Stimulated activated CD4-positive, alpha-beta T cell treated with anti-CD3 and anti-CD28 coated beads, Interleukin-12 subunit alpha, Interleukin-12 subunit beta, amount 100 ng/mL, for 48 hours (primary cell): ENCODE measurements around the gene P2RX4.
"Not testable (repeated sequence)": the region's sequence is repeated elsewhere in the genome, so short reads cannot be mapped to it uniquely, and the experiment has no call there.

Experiments used
- DNase-seq, 3 donors: peaks; one replicate each; pipeline ENCODE4 v3.0.0-alpha.2; 2020; ENCODE audit warnings: low read depth in 2 of 3, low spot score in 1 of 3

Gene P2RX4, protein sequence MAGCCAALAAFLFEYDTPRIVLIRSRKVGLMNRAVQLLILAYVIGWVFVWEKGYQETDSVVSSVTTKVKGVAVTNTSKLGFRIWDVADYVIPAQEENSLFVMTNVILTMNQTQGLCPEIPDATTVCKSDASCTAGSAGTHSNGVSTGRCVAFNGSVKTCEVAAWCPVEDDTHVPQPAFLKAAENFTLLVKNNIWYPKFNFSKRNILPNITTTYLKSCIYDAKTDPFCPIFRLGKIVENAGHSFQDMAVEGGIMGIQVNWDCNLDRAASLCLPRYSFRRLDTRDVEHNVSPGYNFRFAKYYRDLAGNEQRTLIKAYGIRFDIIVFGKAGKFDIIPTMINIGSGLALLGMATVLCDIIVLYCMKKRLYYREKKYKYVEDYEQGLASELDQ

DNA sequence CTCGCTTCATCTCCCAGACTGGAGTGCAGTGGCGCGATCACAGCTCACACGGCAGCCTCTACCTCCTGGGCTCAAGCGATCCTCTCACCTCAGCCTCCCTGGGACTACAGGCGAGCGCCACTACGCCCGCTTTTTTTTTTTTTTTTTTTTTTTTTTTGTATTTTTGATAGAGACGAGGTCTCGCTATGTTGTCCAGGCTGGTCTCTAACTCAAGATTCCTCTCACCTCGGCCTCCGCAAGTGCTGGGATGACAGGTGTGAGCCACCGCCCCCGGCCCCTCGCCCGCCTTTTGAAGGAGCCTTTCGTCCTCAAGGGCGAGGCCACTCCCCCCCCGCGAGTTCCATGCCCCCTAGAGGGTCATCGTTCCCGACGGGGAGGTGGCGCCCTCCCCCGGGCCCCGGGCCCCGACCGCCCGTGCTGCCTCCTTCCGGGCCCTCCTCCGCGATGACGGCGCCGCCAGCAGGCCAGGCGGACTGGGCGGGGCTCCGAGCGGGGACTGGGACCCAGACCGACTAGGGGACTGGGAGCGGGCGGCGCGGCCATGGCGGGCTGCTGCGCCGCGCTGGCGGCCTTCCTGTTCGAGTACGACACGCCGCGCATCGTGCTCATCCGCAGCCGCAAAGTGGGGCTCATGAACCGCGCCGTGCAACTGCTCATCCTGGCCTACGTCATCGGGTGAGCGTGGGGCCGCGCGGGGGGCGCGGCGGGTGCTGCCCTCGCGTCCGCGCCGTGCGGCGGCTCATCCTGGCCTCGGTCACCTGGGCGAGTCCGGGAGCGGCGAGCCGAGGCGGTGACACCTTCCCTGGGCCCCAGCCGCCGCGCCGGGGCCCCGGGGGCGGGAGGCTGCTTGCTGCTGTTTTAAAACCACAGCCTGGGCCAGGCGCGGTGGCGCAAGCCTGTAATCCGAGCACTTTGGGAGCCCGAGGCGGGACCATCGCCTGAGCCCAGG, at the start of gene P2RX4:
TSS of gene P2RX4 (plus strand) at position 506 of the 949 bp plus-strand sequence. CDS start at position 542, 36 bp downstream.
- peak; percentile 72 to 84 (median 74) for DNase-seq

DNA sequence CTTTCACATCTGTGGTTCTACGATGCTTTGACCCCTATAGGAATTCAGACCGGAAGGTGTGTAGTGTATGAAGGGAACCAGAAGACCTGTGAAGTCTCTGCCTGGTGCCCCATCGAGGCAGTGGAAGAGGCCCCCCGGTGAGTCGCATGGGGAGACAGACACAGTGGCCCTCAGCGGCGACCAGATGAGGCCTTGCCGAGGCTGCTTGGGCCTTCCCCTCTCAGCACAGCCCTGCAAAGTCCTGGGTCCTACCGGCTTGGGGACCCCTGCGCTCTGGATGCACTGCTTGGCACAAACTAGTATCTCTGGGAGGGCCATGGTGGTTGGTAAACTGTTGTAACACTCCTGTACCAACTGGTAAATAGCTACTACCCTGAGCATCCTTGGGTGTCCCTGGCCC, 47.5 kb upstream of the P2RX4 start:
- no peak for DNase-seq

DNA sequence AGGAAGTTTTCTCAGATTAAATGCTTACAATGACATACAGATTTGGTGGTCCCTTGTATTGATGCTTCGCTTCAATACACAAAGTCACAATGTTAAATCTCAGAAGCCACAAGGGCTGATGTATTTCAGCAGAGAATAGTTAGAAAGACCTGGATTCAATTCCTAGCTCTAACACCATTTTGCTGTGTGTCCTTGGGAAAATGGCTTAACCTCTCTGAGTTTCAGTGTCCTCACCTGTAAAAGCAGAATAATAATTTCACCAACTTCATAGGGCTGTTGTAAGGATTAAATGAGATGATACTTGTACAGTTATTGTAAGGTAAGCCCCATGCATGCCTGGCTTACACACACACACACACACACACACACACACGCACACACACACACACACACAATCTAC, 46.9 kb upstream of the P2RX4 start:
- DNase-seq, result no peak

DNA sequence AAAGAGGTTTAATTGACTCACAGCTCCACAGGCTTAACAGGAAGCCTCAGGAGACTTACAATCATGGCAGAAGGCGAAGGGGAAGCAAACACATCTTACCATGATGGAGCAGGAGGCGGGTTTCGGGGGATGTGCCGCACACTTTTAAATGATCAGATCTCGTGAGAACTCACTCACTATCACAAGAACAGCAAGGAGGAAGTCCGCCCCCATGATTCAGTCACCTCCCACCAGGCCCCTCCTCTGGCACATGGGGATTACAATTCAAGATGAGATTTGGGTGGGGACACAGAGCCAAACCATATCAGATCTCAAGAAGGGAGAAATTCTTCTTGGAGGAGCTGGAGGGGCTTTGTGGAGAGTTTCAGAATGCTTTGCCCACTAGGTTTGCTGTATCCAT, 45.1 kb upstream of the P2RX4 start:
- DNase-seq, result not testable (repeated sequence)

DNA sequence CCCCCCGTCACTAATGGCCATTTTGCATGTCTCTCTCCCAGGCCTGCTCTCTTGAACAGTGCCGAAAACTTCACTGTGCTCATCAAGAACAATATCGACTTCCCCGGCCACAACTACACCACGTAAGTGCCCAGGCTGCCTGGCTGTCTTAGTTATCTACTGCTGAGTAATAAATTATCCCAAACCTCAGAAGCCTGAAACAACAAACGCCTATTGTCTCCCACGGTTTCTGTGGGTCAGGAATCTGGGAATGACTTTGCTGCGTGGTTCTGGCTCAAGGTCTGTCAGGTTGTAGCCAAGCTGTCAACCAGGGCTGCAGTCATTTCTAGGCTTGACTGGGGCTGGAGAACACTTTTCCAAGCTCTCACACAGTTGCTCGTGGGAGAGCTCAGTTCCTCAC, 44.6 kb upstream of the P2RX4 start:
- no peak for DNase-seq

DNA sequence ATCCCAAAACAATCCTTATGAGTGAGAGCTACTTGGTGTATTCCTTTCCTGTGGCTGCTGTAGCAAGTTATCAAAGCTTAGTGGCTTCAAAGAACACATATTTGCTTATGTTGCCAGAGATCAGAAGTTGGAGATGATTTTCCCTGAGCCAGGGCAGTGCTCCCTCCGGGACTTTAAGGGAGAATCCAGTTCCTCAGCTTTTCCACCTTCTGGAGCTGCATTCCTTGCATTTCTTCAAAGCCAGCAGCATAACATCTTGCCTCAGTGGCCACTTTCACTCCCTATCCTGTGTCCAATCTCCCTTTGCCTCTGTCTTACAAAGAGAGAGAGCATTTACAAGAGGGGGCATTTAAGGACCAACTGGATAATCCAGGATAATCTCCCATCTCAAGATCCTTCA, 43.6 kb upstream of the P2RX4 start:
- DNase-seq, result no peak

DNA sequence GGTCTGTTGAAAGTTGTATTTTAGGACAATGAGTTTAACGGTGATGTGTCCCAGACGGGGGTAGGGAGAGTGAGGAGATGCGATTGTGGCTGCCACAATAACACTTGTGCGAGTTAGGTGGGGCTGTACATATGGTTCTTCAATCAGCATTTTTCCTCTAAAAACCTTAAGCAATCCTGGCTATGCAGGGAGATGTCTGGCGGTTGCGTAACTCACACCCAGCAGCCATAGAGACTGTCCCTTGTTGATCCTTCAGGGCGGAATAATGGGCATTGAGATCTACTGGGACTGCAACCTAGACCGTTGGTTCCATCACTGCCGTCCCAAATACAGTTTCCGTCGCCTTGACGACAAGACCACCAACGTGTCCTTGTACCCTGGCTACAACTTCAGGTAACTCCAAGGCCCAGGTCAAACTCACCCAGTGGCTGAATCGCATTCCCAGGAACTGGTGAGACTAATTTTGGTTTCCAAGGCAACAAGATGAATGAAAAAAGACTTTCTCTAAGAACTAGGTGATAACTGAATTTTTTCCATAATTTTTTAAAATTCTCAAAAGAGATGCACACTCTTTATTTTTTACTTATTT, 42.6 kb upstream of the P2RX4 start:
- DNase-seq, result no peak

DNA sequence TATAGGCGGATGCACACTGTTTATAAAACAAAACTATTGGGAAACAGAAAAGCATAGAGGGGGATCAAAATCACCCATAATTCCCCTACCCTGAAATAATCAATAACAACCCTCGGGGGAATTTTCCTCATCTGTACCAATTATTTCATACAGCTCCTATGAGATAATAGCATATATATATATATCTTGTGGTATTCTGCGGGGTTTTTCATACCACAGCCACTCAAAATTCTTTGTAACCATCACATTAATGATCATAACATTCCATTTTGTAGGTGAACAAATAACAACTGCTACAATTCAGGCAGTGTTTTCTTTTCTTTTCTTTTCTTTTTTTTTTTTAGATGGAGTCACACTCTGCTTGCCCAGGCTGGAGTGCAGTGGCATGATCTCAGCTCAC, 42.0 kb upstream of the P2RX4 start:
- no peak for DNase-seq

DNA sequence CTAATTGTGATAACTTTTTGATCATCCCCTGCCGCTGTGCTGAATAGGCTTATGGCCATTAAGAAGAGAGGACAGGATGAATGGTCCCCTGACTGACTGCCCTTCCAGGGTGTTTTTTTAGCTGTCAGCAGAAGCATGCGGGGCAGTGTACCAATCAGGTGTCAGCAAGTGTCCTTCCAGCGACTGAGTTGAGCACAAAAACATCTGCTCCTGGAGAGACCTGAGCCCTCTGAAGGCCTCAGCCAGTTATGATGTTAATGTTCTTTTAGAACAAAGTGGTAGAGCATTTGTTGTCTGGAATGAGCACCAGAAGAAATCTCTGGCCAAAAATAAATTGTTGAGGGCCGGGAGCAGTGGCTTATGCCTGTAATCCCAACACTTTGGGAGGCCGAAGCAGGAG, 39.8 kb upstream of the P2RX4 start:
- DNase-seq, result no peak

DNA sequence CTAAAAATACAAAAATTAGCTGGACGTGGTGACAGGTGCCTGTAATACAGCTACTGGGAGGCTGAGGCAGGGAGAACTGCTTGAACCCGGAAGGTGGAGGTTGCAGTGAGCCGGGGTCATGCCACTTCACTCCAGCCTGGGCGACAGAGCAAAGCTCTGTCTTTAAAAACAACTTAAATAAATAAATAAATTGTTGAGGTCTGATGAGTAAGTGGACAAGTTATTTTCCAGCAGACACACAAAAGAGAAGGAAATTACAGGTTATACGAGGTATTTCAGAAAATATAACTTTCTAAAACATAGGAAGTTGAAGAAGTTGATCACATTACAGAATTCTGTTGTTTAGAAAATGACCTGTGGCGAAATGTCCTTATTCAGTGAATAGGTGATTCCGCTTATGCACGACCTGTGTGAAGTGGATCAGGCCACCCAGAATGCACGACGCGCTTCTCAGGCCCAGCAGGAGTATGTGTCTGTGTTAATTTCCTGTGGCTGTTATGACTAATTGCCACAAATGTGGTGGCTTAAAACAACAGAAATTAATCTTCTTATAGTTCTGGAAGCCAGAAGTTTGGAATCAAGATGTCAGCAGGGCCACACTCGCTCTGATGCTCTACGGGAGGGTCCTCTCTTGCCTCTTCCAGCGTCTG, 39.2 kb upstream of the P2RX4 start:
- DNase-seq, result no peak

DNA sequence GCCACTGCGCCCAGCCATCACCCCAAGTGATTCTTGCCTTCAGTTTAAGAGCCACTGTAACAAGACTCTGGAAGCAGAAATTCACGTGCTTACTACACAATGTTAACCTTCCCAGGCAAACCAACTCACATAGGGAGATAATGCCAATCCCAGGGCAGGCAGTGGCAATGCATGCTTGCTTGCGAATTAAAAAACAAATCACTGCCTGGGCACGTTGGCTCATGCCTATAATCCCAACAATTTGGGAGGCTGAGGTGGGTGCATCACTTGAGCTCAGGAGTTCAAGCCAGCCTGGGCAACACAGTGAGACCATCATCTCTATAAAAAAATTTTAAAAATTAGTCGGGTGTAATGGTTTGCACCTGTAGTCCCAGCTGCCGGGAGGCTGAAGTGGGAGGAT, 37.8 kb upstream of the P2RX4 start:
- no peak for DNase-seq

DNA sequence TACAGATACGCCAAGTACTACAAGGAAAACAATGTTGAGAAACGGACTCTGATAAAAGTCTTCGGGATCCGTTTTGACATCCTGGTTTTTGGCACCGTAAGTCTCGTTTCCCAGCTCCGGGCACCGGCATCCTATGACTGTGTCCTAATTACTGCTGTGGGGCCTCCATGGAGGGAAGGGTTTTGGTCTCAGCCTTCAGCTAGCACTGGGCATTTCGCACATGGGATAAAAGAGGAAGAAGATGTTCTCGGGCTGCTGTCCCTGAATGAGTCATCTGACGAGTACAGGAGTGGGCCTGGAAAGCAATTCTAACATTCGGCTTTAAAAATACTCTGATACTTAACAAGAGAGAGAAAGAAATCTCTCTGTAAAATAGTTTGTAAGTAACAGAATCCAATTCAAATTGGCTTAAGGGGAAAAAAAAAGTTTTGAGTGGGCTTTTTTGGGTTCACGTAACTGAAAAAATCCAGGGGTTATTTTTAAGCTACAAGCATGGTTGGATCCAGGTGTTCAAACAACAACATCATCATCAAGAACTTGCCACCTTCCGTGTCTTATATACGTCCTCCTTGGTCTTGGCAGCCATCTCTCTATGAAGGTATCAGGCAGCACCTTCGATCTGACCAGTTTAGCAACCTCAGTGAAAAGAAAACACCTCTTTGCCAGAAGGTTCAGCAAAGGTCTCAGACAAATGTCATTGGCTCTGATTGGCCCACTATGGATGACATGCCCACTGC, 34.4 kb upstream of the P2RX4 start:
- DNase-seq, result no peak

DNA sequence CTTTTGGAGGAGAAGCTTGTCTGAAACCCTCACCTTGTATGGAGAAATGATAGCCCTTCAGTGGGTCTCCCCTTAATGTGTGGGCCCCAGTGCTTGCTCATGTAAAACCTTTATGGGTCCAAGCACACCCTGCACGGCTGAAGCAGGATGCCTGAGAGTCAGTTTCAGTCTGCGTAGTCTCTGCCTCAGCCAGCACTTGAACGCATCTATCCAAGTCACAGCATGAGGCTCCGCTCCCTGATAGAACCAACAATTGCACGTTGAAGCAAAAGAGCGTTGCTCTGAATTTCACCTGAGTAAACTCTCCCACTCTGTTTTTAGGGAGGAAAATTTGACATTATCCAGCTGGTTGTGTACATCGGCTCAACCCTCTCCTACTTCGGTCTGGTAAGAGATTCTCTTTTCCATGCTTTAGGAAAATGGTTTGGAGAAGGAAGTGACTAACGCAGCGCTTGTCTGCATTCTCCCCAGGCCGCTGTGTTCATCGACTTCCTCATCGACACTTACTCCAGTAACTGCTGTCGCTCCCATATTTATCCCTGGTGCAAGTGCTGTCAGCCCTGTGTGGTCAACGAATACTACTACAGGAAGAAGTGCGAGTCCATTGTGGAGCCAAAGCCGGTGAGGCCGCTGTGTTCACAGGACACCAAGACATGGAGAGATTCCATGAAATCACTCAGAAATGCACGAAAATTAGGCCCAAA, 33.0 kb upstream of the P2RX4 start:
- no peak for DNase-seq

DNA sequence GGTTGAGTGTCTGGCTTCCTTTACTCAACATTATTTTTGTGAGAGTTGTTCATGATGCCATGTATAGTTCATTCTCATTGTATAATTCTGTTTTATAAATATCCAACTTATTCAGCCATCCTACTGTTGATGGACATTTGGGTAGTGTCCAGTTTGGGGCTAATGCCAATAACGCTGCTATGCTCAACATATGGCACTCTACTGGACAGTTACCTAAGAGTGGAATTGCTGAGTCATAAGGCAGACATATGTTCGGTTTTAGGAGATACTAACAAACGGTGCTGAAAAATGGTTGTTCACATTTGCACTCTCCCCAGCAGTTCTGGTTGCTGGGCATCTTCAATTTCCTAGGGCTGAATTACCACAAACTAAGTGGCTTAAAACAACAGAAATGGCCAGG, 28.7 kb upstream of the P2RX4 start:
- no peak for DNase-seq

DNA sequence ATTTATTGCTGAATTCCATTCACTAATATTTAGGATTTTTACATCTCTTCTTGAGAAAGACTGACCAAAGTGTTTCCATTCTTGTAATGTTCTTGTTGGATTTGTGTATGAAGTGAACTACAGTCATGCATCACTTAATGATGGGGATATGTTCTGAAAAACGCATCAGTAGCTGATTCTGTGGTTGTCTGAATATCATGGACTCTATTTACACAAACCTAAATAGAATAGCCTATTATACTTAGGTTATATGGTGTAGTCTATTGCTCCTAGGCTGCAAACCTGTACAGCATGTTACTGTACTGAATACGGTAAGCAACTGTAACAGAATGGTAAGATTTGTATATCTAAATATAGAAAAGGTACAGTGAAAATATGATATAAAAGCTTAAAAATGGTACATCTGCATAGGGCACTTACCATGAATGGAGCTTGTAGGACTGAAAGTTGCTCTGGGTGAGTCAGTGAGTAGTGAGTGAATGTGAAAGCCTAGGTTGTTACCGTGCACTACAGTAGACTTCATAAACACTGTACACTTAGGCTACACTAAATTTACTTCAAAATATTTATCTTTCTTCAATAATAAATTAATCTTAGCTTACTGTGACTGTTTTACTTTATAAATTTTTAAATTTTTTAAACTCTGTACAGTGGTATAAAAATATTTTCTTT, 27.6 kb upstream of the P2RX4 start:
- DNase-seq, result peak in 1 of 3 donors; percentile 11

DNA sequence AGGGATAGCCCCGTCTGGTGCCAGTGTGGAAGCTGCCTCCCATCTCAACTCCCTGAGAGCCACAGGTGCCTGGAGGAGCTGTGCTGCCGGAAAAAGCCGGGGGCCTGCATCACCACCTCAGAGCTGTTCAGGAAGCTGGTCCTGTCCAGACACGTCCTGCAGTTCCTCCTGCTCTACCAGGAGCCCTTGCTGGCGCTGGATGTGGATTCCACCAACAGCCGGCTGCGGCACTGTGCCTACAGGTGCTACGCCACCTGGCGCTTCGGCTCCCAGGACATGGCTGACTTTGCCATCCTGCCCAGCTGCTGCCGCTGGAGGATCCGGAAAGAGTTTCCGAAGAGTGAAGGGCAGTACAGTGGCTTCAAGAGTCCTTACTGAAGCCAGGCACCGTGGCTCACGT, 25.5 kb upstream of the P2RX4 start:
- no peak for DNase-seq

DNA sequence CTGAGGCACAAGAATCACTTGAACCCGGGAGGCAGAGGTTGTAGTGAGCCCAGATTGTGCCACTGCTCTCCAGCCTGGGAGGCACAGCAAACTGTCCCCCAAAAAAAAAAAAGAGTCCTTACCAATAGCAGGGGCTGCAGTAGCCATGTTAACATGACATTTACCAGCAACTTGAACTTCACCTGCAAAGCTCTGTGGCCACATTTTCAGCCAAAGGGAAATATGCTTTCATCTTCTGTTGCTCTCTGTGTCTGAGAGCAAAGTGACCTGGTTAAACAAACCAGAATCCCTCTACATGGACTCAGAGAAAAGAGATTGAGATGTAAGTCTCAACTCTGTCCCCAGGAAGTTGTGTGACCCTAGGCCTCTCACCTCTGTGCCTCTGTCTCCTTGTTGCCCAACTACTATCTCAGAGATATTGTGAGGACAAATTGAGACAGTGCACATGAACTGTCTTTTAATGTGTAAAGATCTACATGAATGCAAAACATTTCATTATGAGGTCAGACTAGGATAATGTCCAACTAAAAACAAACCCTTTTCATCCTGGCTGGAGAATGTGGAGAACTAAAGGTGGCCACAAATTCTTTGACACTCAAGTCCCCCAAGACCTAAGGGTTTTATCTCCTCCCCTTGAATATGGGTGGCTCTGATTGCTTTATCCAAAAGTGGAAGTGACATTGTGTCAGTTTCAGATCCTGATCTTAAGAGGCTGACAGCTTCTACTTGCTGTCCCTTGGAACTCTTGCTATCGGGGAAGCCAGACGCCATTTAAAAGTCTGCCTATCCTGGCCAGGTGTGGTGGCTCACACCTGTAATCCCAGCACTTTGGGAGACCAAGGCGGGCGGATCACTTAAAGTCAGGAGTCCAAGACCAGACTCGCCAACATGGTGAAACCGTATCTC, 24.7 kb upstream of the P2RX4 start:
- DNase-seq, result no peak

DNA sequence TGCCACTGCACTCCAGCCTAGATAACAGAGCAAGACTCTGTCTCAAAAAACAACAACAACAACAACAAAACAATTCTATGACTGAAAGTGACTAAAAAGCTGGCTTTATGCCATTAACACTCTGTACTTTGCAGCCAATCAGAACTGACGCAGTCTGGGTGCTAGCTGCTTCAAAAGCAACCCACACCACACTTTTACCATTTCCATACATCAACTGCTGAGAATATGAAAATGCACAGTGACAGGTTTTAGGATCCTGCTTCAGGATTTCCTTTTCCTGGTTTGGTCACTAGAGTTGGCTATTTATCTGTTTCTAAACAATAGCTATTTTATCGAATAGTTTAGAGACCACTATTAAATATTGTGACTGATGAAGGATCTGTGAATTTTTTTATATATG, 23.1 kb upstream of the P2RX4 start:
- DNase-seq, result no peak
